Body of pancreas (tissue), 4 donors: ENCODE data around the gene ADAT1. TPM values are rescaled to one million over a fixed set of nuclear protein-coding genes. Genes with fewer than 3 reads are reported as not detected.

Source experiments
- ATAC-seq: fragments of 150-250 bp; one replicate; pipeline ENCODE4 v1.9.1; 2016
- DNase-seq, 4 donors: peaks; one replicate each; pipeline ENCODE4 v3.0.0-alpha.2; 2019
- H3K27ac ChIP-seq, 4 donors: fragments of 200-600 bp; sonication (generic); 1 replicate in 3 of 4; 2 replicates in 1 of 4; pipeline versions ENCODE4 v1.5.1 to v1.6.1; 2016 to 2019; ENCODE audit warnings: mild to moderate bottlenecking in 1 of 4, mixed read lengths in 1 of 4, moderate library complexity in 1 of 4
- H3K27me3 ChIP-seq, 2 donors: fragments of 200-600 bp; sonication (generic); one replicate each; pipeline ENCODE4 v1.6.0; 2016; ENCODE audit warnings: mild to moderate bottlenecking in 1 of 2
- H3K36me3 ChIP-seq, 2 donors: fragments of 200-600 bp; sonication (generic); replicated peaks in 1 of 2; 2 replicates each; pipeline ENCODE4 v1.5.1; 2016; ENCODE audit warnings: low read depth in 2 of 2; ENCODE audit not compliant: insufficient read depth in 1 of 2
- H3K4me1 ChIP-seq: fragments of 200-600 bp; sonication (generic); one replicate; pipeline ENCODE4 v1.6.0; 2016
- H3K4me3 ChIP-seq, 2 donors: fragments of 200-600 bp; sonication (generic); 1 replicate in 1 of 2; 2 replicates in 1 of 2; pipeline ENCODE4 v1.5.1; 2016 to 2019
- H3K9me3 ChIP-seq, 3 donors: fragments of 200-600 bp; sonication (generic); 1 replicate in 2 of 3; 2 replicates in 1 of 3; pipeline ENCODE4 v1.5.1; 2016
- CTCF ChIP-seq, 7 experiments: fragments of 450-650 bp in 4 of 7; fragments of 200-600 bp in 3 of 7; sonication (generic) in 3 of 7; IDR thresholded peaks; one replicate each; pipeline ENCODE4 v1.5.1; 2016 to 2019; ENCODE audit warnings: antibody characterized with exemption in 7 of 7
- POLR2A ChIP-seq, 3 donors: fragments of 450-650 bp; IDR thresholded peaks; one replicate each; pipeline ENCODE4 v1.6.1; 2016; ENCODE audit warnings: antibody characterized with exemption in 3 of 3, mild to moderate bottlenecking in 2 of 3
- WGBS, 2 donors: methylation state at CpG; one replicate each; pipeline ENCODE4 v1.1.5; 2017; 5-methylcytosine and 5-hydroxymethylcytosine counted together
- intact Hi-C: fragments of 100-400 bp; cut with DNase I; formaldehyde crosslinking; loops from one replicate; pipeline ENCODE4 v1.15.1; 2023
- total RNA-seq, 2 donors: library from RNA; depleted of rRNA; stranded (reverse); fragments of >200 nt; gene quantifications; one replicate each; pipeline ENCODE4 v1.1.0, GENCODE V29; 2016

The ADAT1 gene
- total RNA-seq, 2 donors from 2014 or later = 12.9 to 14.8 TPM

DNA sequence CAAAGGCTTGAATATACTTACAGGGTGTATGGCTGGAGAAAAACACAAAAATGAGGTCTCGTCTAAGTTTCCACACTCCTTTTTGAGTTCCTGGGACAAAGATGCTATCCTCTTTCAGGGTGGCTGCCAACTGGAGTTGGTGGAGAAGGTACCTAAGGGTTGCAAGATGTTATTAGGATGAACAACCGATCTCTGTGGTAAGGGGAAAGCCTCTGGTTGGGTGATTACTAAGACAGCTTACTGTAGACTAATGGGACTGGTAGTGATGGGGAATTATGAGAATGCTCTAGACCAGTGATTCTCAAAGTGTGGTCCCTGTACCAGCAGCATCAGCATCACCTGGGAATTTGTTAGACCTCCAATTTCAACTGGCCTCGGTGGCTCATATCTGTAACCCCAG, 6.0 kb downstream of the ADAT1 start:
- 83 to 91% methylated on average over 3 of the region's 3 CpGs for WGBS, 2 donors
- no peak overlapping the region for H3K27ac ChIP-seq

DNA sequence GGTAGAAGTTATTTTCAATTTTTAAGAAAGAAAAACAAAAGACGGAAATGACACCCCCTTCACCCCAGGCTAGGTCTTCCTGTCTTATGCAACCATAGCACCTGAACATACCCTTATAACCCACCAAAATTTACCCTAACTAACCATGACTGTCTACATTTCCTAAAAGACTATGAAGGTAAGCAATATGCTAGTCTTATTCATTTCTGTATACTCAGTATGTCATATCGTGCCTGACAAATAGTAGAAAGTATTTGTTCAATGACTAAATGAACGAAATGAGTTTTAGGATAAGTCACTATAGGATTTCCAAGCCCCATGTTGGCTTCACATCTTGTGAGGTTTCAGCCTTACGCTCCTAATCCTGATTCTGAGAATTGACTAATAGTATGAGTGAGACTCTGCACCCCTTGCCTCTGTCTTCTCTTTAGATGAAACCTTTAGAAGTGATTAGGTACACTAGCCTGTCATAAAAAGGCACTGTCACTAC, 6.5 kb downstream of the ADAT1 start:
- H3K36me3 ChIP-seq = peaks cover 0 to 4% of the 10 kb centered on the region in 2 donors
- peaks cover 2% of the 10 kb centered on the region for H3K4me1 ChIP-seq
- H3K4me3 ChIP-seq = no peak overlapping the region
- no peak for ATAC-seq
- intact Hi-C loops = loop anchor here (5.0 kb wide), 1 partner anchor 44 kb away; no protein-coding TSS in a partner anchor
- H3K9me3 ChIP-seq = no peaks in the 10 kb centered on the region
- H3K27ac ChIP-seq = no peak overlapping the region
- no peak for DNase-seq
- H3K27me3 ChIP-seq = no peaks in the 10 kb centered on the region
- 83 to 97% methylated on average over 4 of the region's 4 CpGs for WGBS, 2 donors
- no peak for TF ChIP-seq POLR2A (IDR thresholded peaks at IDR 0.05)
- no peak for TF ChIP-seq CTCF (IDR thresholded peaks at IDR 0.05)

More for the DNA sequence above, 6.0 kb downstream of the ADAT1 start:
- Histone ChIP-seq H3K27me3 (no peaks in the 10 kb centered on the region), H3K9me3 (no peaks in the 10 kb centered on the region), H3K4me1 (peaks cover 7% of the 10 kb centered on the region), H3K36me3 (peaks cover 0 to 4% of the 10 kb centered on the region in 2 donors), H3K4me3 (no peak overlapping the region)
- no peak for DNase-seq
- TF ChIP-seq POLR2A (IDR thresholded peaks at IDR 0.05) = no peak
- TF ChIP-seq CTCF (IDR thresholded peaks at IDR 0.05) = no peak
- ATAC-seq = no peak
- intact Hi-C loops = loop anchor here (5.0 kb wide), 1 partner anchor 45 kb away; no protein-coding TSS in a partner anchor

DNA sequence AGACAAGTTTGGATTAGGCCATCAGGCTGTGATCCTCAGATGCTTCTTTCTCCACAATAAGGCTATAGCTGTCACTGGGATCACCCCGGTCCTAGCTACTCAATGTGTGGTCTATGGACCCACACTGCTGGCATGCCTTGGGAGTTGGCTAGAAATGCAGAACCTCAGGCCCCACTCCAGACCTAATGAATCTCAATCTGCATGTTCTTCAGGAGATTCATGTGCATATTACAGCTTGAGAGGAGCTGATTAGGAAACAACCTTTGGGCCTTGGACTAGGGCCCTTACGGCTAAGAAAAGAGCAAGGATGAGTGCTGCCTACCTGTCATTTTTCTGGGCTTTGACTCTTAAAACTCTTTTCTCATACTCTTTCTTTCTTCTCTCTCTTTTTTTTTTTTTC, 7.5 kb downstream of the ADAT1 start:
- H3K36me3 ChIP-seq = peaks cover 0 to 4% of the 10 kb centered on the region in 2 donors
- intact Hi-C loops = loop anchor here (5.0 kb wide), 1 partner anchor 43 kb away; no protein-coding TSS in a partner anchor
- H3K4me1 ChIP-seq = no peaks in the 10 kb centered on the region
- H3K27me3 ChIP-seq = no peaks in the 10 kb centered on the region
- ATAC-seq (no peak), DNase-seq (no peak)
- TF ChIP-seq CTCF (IDR thresholded peaks at IDR 0.05) (no peak), POLR2A (IDR thresholded peaks at IDR 0.05) (no peak)
- WGBS, 2 donors = 94 to 100% methylated on average over 2 of the region's 2 CpGs
- no peak overlapping the region for H3K4me3 ChIP-seq
- H3K27ac ChIP-seq = no peak overlapping the region
- H3K9me3 ChIP-seq = no peaks in the 10 kb centered on the region

GRCh38 chr16:75614066-75614897, 8.8 kb downstream of the ADAT1 start:
- TF ChIP-seq CTCF (IDR thresholded peaks at IDR 0.05) (no peak), POLR2A (IDR thresholded peaks at IDR 0.05) (no peak)
- Histone ChIP-seq H3K27me3 (no peaks in the 10 kb centered on the region), H3K9me3 (no peaks in the 10 kb centered on the region), H3K4me3 (no peak overlapping the region), H3K4me1 (no peaks in the 10 kb centered on the region), H3K36me3 (peaks cover 0 to 7% of the 10 kb centered on the region in 2 donors), H3K27ac (no peak overlapping the region)
- intact Hi-C loops = no loop called here
- ATAC-seq (no peak), DNase-seq (no peak)
- WGBS, 2 donors = 90 to 97% methylated on average over 4 of the region's 4 CpGs
